Upper lobe of right lung (tissue), 1 donor: ENCODE data around the gene MRPL14. TPM values are rescaled to one million over a fixed set of nuclear protein-coding genes. Genes with fewer than 3 reads are reported as not detected.

Experiments
- ATAC-seq: fragments of 200-7000 bp; cut with Tn5 transposase; one replicate; pipeline ENCODE4 v1.9.1; 2020; ENCODE audit warnings: mild to moderate bottlenecking, moderate library complexity
- DNase-seq: peaks from one replicate; pipeline ENCODE4 v3.0.0-alpha.2; 2020
- H3K27ac ChIP-seq: fragments of 200-600 bp; one replicate; pipeline ENCODE4 v1.8.0; 2022
- H3K27me3 ChIP-seq: fragments of 200-600 bp; one replicate; pipeline ENCODE4 v1.8.0; 2022; ENCODE audit warnings: mild to moderate bottlenecking
- H3K36me3 ChIP-seq: fragments of 200-600 bp; one replicate; pipeline ENCODE4 v1.8.0; 2022
- H3K4me1 ChIP-seq: fragments of 200-600 bp; one replicate; pipeline ENCODE4 v1.8.0; 2022
- H3K4me3 ChIP-seq: fragments of 200-600 bp; one replicate; pipeline ENCODE4 v1.8.0; 2022; ENCODE audit warnings: mild to moderate bottlenecking
- H3K9me3 ChIP-seq: fragments of 200-600 bp; one replicate; pipeline ENCODE4 v1.8.0; 2022
- CTCF ChIP-seq: fragments of 200-600 bp; IDR thresholded peaks from one replicate; pipeline ENCODE4 v1.8.0; 2022; ENCODE audit warnings: antibody characterized with exemption
- intact Hi-C: fragments of 100-400 bp; cut with DNase I; formaldehyde crosslinking; loops from one replicate; pipeline ENCODE4 v1.11.0; 2022
- total RNA-seq: library from RNA; stranded (reverse); fragmentation: NEBNext Ultra II Directional; extraction: Animal tissue kit (Norgen Biotek cat#: 25700); gene quantifications from one replicate; pipeline ENCODE4 v1.2.1, GENCODE V29; 2021
- donor health status: DM: no; HTN: yes; CAD: no; lungs with severe emphysema.

MRPL14 gene
- total RNA-seq, 1 donor from 2014 or later: 94.1 TPM

GRCh38 chr6:44067173-44068139, 59.8 kb downstream of the MRPL14 start:
- no peaks in the 10 kb centered on the region for H3K9me3 ChIP-seq
- ATAC-seq (no peak), DNase-seq (no peak)
- no peak overlapping the region for H3K4me3 ChIP-seq
- intact Hi-C loops: no loop called here
- no peaks in the 10 kb centered on the region for H3K27me3 ChIP-seq
- TF ChIP-seq CTCF: no peak
- H3K36me3 ChIP-seq: no peaks in the 10 kb centered on the region
- H3K4me1 ChIP-seq: peaks cover 13% of the 10 kb centered on the region
- H3K27ac ChIP-seq: no peak overlapping the region

GRCh38 chr6:44066394-44067172, 60.7 kb downstream of the MRPL14 start:
- Histone ChIP-seq H3K27me3 (no peaks in the 10 kb centered on the region), H3K4me3 (no peak overlapping the region), H3K27ac (no peak overlapping the region), H3K9me3 (no peaks in the 10 kb centered on the region), H3K36me3 (no peaks in the 10 kb centered on the region), H3K4me1 (peaks cover 11% of the 10 kb centered on the region)
- intact Hi-C loops: no loop called here
- TF ChIP-seq CTCF: no peak
- no peak for ATAC-seq
- DNase-seq: no peak

GRCh38 chr6:44065443-44066140, 61.7 kb downstream of the MRPL14 start:
- H3K4me1 ChIP-seq: peaks cover 11% of the 10 kb centered on the region
- H3K36me3 ChIP-seq: no peaks in the 10 kb centered on the region
- no peaks in the 10 kb centered on the region for H3K27me3 ChIP-seq
- no peak overlapping the region for H3K4me3 ChIP-seq
- no peak for ATAC-seq
- no peak for TF ChIP-seq CTCF
- DNase-seq: no peak
- no peaks in the 10 kb centered on the region for H3K9me3 ChIP-seq
- no peak overlapping the region for H3K27ac ChIP-seq
- intact Hi-C loops: no loop called here

- intact Hi-C loops: no loop called here
- Histone ChIP-seq H3K4me1 (peaks cover 11% of the 10 kb centered on the region), H3K27ac (peak overlapping the region; percentile 5)
Observed at GRCh38 chr6:44064948-44065272, 62.3 kb downstream of the MRPL14 start.

More at GRCh38 chr6:44064948-44065272, 62.3 kb downstream of the MRPL14 start:
- no peak for DNase-seq
- no peak for TF ChIP-seq CTCF
- ATAC-seq: no peak
- H3K9me3 ChIP-seq: no peaks in the 10 kb centered on the region
- no peak overlapping the region for H3K4me3 ChIP-seq
- H3K27me3 ChIP-seq: no peaks in the 10 kb centered on the region
- no peaks in the 10 kb centered on the region for H3K36me3 ChIP-seq
